GM19035 (cell line): ENCODE measurements around the gene OR2T34.
"Not testable (repeated sequence)": the region's sequence is repeated elsewhere in the genome, so short reads cannot be mapped to it uniquely, and the experiment has no call there.

Experiments used
- ATAC-seq: cut with Tn5 transposase; IDR thresholded peaks from one replicate; pipeline ENCODE4 v1.9.1; 2021; ENCODE audit not compliant: unreplicated experiment

OR2T34 gene

GRCh38 chr1:248574657-248575056, at the start of gene OR2T34:
OR2T34 (minus strand) TSS chr1:248574757; CDS start chr1:248574757, 0 bp downstream.
- ATAC-seq: not testable (repeated sequence)

- peak; percentile 90 for ATAC-seq
These were observed 48.0 kb upstream of the OR2T34 start for GRCh38 chr1:248622570-248623001.

GRCh38 chr1:248621770-248622169, 47.2 kb upstream of the OR2T34 start:
- no peak for ATAC-seq

GRCh38 chr1:248618878-248619277, 44.3 kb upstream of the OR2T34 start:
- no peak for ATAC-seq

- ATAC-seq: no peak
These were observed 43.6 kb upstream of the OR2T34 start for GRCh38 chr1:248618119-248618518.

GRCh38 chr1:248613742-248614141, 39.2 kb upstream of the OR2T34 start:
- ATAC-seq: no peak

GRCh38 chr1:248611883-248612414, 37.4 kb upstream of the OR2T34 start:
- no peak for ATAC-seq

GRCh38 chr1:248610301-248610700, 35.7 kb upstream of the OR2T34 start:
- no peak for ATAC-seq

GRCh38 chr1:248599396-248599795, 24.8 kb upstream of the OR2T34 start:
- ATAC-seq: no peak

GRCh38 chr1:248597589-248597988, 23.0 kb upstream of the OR2T34 start, which contains the start of gene OR2T10:
OR2T10 (minus strand) TSS chr1:248597700; CDS start chr1:248593768, 3,932 bp downstream.
- no peak for ATAC-seq

GRCh38 chr1:248596615-248597014, 22.1 kb upstream of the OR2T34 start:
- ATAC-seq: no peak

- ATAC-seq: no peak
These were observed 18.7 kb upstream of the OR2T34 start for GRCh38 chr1:248593226-248593625.

GRCh38 chr1:248592655-248593054, 18.1 kb upstream of the OR2T34 start:
- ATAC-seq: no peak

- no peak for ATAC-seq
These were observed 15.5 kb upstream of the OR2T34 start for GRCh38 chr1:248590055-248590454.

GRCh38 chr1:248589334-248589733, 14.8 kb upstream of the OR2T34 start:
- no peak for ATAC-seq

- no peak for ATAC-seq
These were observed 10.7 kb upstream of the OR2T34 start for GRCh38 chr1:248585266-248585665.

- no peak for ATAC-seq
These were observed 1.9 kb upstream of the OR2T34 start for GRCh38 chr1:248576260-248576980.

GRCh38 chr1:248573856-248574255, 701 bp downstream of the OR2T34 start:
- not testable (repeated sequence) for ATAC-seq

GRCh38 chr1:248572049-248572448, 2.5 kb downstream of the OR2T34 start:
- peak; percentile 81 for ATAC-seq

- ATAC-seq: not testable (repeated sequence)
These were observed 3.7 kb downstream of the OR2T34 start for GRCh38 chr1:248570811-248571210.

GRCh38 chr1:248569049-248569448, 5.5 kb downstream of the OR2T34 start:
- not testable (repeated sequence) for ATAC-seq

- peak; percentile 67 for ATAC-seq
These were observed 8.8 kb downstream of the OR2T34 start for GRCh38 chr1:248565530-248566373.
